Parathyroid adenoma (tissue), 2 donors: ENCODE measurements around the gene PTGFRN.

ENCODE experiments used
- H2AFZ ChIP-seq: fragments of 300-600 bp; sonication (generic); one replicate; pipeline ENCODE4 v1.7.0; 2017; ENCODE audit warnings: antibody characterized with exemption, mild to moderate bottlenecking
- H3K27ac ChIP-seq: fragments of 300-600 bp; sonication (generic); one replicate; pipeline ENCODE4 v1.7.0; 2017
- H3K27me3 ChIP-seq: fragments of 300-600 bp; sonication (generic); one replicate; pipeline ENCODE4 v1.7.0; 2017; ENCODE audit warnings: low read length; ENCODE audit not compliant: control insufficient read depth, insufficient read depth
- H3K36me3 ChIP-seq: fragments of 300-600 bp; sonication (generic); one replicate; pipeline ENCODE4 v1.7.0; 2017; ENCODE audit warnings: low read length; ENCODE audit not compliant: control insufficient read depth, insufficient read depth
- H3K4me1 ChIP-seq: fragments of 300-600 bp; sonication (generic); one replicate; pipeline ENCODE4 v1.7.0; 2017; ENCODE audit warnings: control low read depth
- H3K4me2 ChIP-seq: fragments of 300-600 bp; sonication (generic); one replicate; pipeline ENCODE4 v1.7.0; 2017; ENCODE audit warnings: low read length
- H3K4me3 ChIP-seq: fragments of 300-600 bp; sonication (generic); one replicate; pipeline ENCODE4 v1.7.0; 2017; ENCODE audit warnings: low read depth, low read length
- H3K79me2 ChIP-seq: fragments of 300-600 bp; sonication (generic); one replicate; pipeline ENCODE4 v1.7.0; 2017; ENCODE audit warnings: control low read depth
- H3K9ac ChIP-seq: fragments of 300-600 bp; sonication (generic); one replicate; pipeline ENCODE4 v1.7.0; 2017; ENCODE audit warnings: mild to moderate bottlenecking
- H3K9me3 ChIP-seq: fragments of 300-600 bp; sonication (generic); one replicate; pipeline ENCODE4 v1.7.0; 2017; ENCODE audit warnings: low read length; ENCODE audit not compliant: control insufficient read depth
- CTCF ChIP-seq: fragments of 300-600 bp; sonication (generic); IDR thresholded peaks from one replicate; pipeline ENCODE4 v1.7.0; 2017; ENCODE audit warnings: antibody characterized with exemption, mild to moderate bottlenecking
- donor health status: primary hyperparathyroidism.

Gene PTGFRN

GRCh38 chr1:116988908-116989307 is 79.2 kb downstream of the PTGFRN start:
- H3K36me3 ChIP-seq, result no peaks in the 10 kb centered on the region
- no peaks in the 10 kb centered on the region for H3K79me2 ChIP-seq
- TF ChIP-seq CTCF, result no peak
- H3K9me3 ChIP-seq, result no peaks in the 10 kb centered on the region
- H3K27me3 ChIP-seq, result no peaks in the 10 kb centered on the region
- no peak overlapping the region for H3K4me3 ChIP-seq
- H3K4me1 ChIP-seq, result no peaks in the 10 kb centered on the region
- no peak overlapping the region for H3K9ac ChIP-seq
- H3K4me2 ChIP-seq, result no peak overlapping the region
- no peak overlapping the region for H2AFZ ChIP-seq
- H3K27ac ChIP-seq, result no peak overlapping the region

- Histone ChIP-seq H3K27ac (no peak overlapping the region), H3K27me3 (no peaks in the 10 kb centered on the region), H3K79me2 (no peaks in the 10 kb centered on the region), H3K9ac (no peak overlapping the region), H2AFZ (no peak overlapping the region), H3K36me3 (no peaks in the 10 kb centered on the region), H3K9me3 (no peaks in the 10 kb centered on the region), H3K4me1 (no peaks in the 10 kb centered on the region), H3K4me3 (no peak overlapping the region), H3K4me2 (no peak overlapping the region)
- no peak for TF ChIP-seq CTCF
Observed at GRCh38 chr1:116989835-116990234, 80.1 kb downstream of the PTGFRN start.

GRCh38 chr1:116990612-116991151 is 81.0 kb downstream of the PTGFRN start:
- no peaks in the 10 kb centered on the region for H3K79me2 ChIP-seq
- H3K9me3 ChIP-seq, result no peaks in the 10 kb centered on the region
- H3K27me3 ChIP-seq, result no peaks in the 10 kb centered on the region
- H3K4me1 ChIP-seq, result no peaks in the 10 kb centered on the region
- no peaks in the 10 kb centered on the region for H3K36me3 ChIP-seq
- no peak overlapping the region for H3K27ac ChIP-seq
- no peak overlapping the region for H2AFZ ChIP-seq
- H3K9ac ChIP-seq, result no peak overlapping the region
- no peak for TF ChIP-seq CTCF
- H3K4me2 ChIP-seq, result no peak overlapping the region
- H3K4me3 ChIP-seq, result no peak overlapping the region

GRCh38 chr1:116991171-116991845 is 81.6 kb downstream of the PTGFRN start:
- no peaks in the 10 kb centered on the region for H3K27me3 ChIP-seq
- TF ChIP-seq CTCF, result no peak
- H3K4me2 ChIP-seq, result no peak overlapping the region
- no peaks in the 10 kb centered on the region for H3K9me3 ChIP-seq
- no peaks in the 10 kb centered on the region for H3K79me2 ChIP-seq
- no peak overlapping the region for H3K4me3 ChIP-seq
- no peaks in the 10 kb centered on the region for H3K36me3 ChIP-seq
- no peaks in the 10 kb centered on the region for H3K4me1 ChIP-seq
- H2AFZ ChIP-seq, result no peak overlapping the region
- no peak overlapping the region for H3K27ac ChIP-seq
- H3K9ac ChIP-seq, result no peak overlapping the region

GRCh38 chr1:116991918-116992317 is 82.2 kb downstream of the PTGFRN start:
- Histone ChIP-seq H3K4me1 (no peaks in the 10 kb centered on the region), H3K4me2 (no peak overlapping the region), H3K36me3 (no peaks in the 10 kb centered on the region), H3K4me3 (no peak overlapping the region), H3K9ac (no peak overlapping the region), H3K79me2 (no peaks in the 10 kb centered on the region), H2AFZ (no peak overlapping the region), H3K27ac (no peak overlapping the region), H3K27me3 (no peaks in the 10 kb centered on the region), H3K9me3 (no peaks in the 10 kb centered on the region)
- no peak for TF ChIP-seq CTCF
